CD4-positive, alpha-beta memory T cell (primary cell): ENCODE data around the gene ZNF335. TPM values are rescaled to one million over a fixed set of nuclear protein-coding genes. Genes with fewer than 3 reads are reported as not detected.
A peak's percentile ranks its signal among the peaks of the same experiment; 100 is the strongest.

ENCODE experiments used
- CTCF ChIA-PET: fragments of 350-600 bp; sonication (Branson Sonifier 250); formaldehyde crosslinking; loops from one replicate; lab custom pipeline; 2021; ENCODE audit warnings: inconsistent platforms; ENCODE audit not compliant: partially characterized antibody; lab: Charles Lee
- POLR2A ChIA-PET: fragments of 350-600 bp; sonication (Branson Sonifier 250); formaldehyde crosslinking; loops from one replicate; lab custom pipeline; 2021; ENCODE audit not compliant: partially characterized antibody; lab: Charles Lee
- DNase-seq, 5 donors: peaks; one replicate each; pipeline versions ENCODE4 v3.0.0 to v3.0.0-alpha.2; 2020 to 2022; ENCODE audit warnings: mixed read lengths in 1 of 5
- H3K27ac ChIP-seq: one replicate; pipeline ENCODE4 v1.7.0; 2013; ENCODE audit warnings: low read depth, low read length
- H3K27me3 ChIP-seq: 2 replicates; pipeline ENCODE4 v1.7.0; 2013; ENCODE audit warnings: mild to moderate bottlenecking, low read length, moderate library complexity; ENCODE audit not compliant: insufficient read depth
- H3K36me3 ChIP-seq: 2 replicates; pipeline ENCODE4 v1.7.0; 2013; ENCODE audit warnings: mild to moderate bottlenecking, low read length, moderate library complexity; ENCODE audit not compliant: insufficient read depth
- H3K4me1 ChIP-seq: 2 replicates; pipeline ENCODE4 v1.7.0; 2013; ENCODE audit warnings: mild to moderate bottlenecking, low read length, moderate library complexity; ENCODE audit not compliant: insufficient read depth
- H3K4me3 ChIP-seq, 2 donors: one replicate each; pipeline ENCODE4 v1.7.0; 2013; ENCODE audit warnings: low read length in 2 of 2, mild to moderate bottlenecking in 1 of 2
- H3K9me3 ChIP-seq, 2 donors: one replicate each; pipeline ENCODE4 v1.7.0; 2013; ENCODE audit warnings: low read length in 2 of 2, control low read depth in 1 of 2; ENCODE audit not compliant: control insufficient read depth in 1 of 2
- H3K27ac Mint-ChIP-seq, 7 donors: one replicate each; pipeline ENCODE4 v1.8.0; 2020 to 2021; ENCODE audit warnings: mixed read lengths in 7 of 7, mild to moderate bottlenecking in 6 of 7, inconsistent platforms in 3 of 7, moderate library complexity in 3 of 7
- H3K27me3 Mint-ChIP-seq, 2 donors: one replicate each; pipeline ENCODE4 v1.8.0; 2020 to 2021; ENCODE audit warnings: mixed read lengths in 2 of 2
- H3K36me3 Mint-ChIP-seq, 2 donors: one replicate each; pipeline ENCODE4 v1.8.0; 2020 to 2021; ENCODE audit warnings: mixed read lengths in 2 of 2, inconsistent platforms in 1 of 2, mild to moderate bottlenecking in 1 of 2
- H3K4me1 Mint-ChIP-seq, 4 donors: one replicate each; pipeline ENCODE4 v1.8.0; 2020 to 2021; ENCODE audit warnings: mixed read lengths in 4 of 4, mild to moderate bottlenecking in 1 of 4
- H3K4me3 Mint-ChIP-seq, 8 donors: one replicate each; pipeline ENCODE4 v1.8.0; 2020 to 2021; ENCODE audit warnings: mixed read lengths in 8 of 8, mild to moderate bottlenecking in 7 of 8, moderate library complexity in 6 of 8, inconsistent platforms in 3 of 8
- H3K9me3 Mint-ChIP-seq, 8 donors: one replicate each; pipeline ENCODE4 v1.8.0; 2020 to 2021; ENCODE audit warnings: mixed read lengths in 8 of 8, mild to moderate bottlenecking in 5 of 8, inconsistent platforms in 3 of 8, moderate library complexity in 1 of 8
- intact Hi-C: fragments of 100-400 bp; cut with micrococcal nuclease; formaldehyde crosslinking; loops from one replicate; pipeline ENCODE4 v1.15.1; 2023
- polyA plus RNA-seq, 2 donors: library from polyadenylated mRNA; unstranded; fragments of 300-500 nt; fragmentation: Illumina TruSeq; gene quantifications; one replicate each; pipeline ENCODE4 v1.2.3, GENCODE V29; 2021
- total RNA-seq, 2 experiments: library from RNA; stranded (reverse); gene quantifications; one replicate each; pipeline ENCODE4 v1.2.3, GENCODE V29; 2021

ZNF335 gene
- total and polyA plus RNA-seq, 4 experiments from 2014 or later: 6.4 to 63.2 (median 39.5) TPM

- Mint-ChIP-seq H3K9me3 (peaks cover 0 to 6% (median 1%) of the 10 kb centered on the region in 8 donors), H3K27ac (no peak overlapping the region), H3K27me3 (peaks cover 2 to 8% of the 10 kb centered on the region in 2 donors), H3K36me3 (peaks cover 0 to 7% of the 10 kb centered on the region in 2 donors), H3K4me1 (peaks cover 5 to 16% (median 9%) of the 10 kb centered on the region in 4 donors), H3K4me3 (no peak overlapping the region)
- POLR2A ChIA-PET: interaction anchor here (1.1 to 8.3 kb wide), 2 partner anchors 30 to 40 kb away, joined by 3 to 245 read pairs; partner anchors contain the start of gene PCIF1
- no peak overlapping the region for H3K27ac ChIP-seq
- no peaks in the 10 kb centered on the region for H3K27me3 ChIP-seq
- intact Hi-C loops: loop anchor here (10.0 kb wide), 1 partner anchor 1761 kb away; the partner anchor contains the start of gene OSER1
- no peak for DNase-seq
- CTCF ChIA-PET: interaction anchor here (1.0 to 2.0 kb wide), 2 partner anchors 11 to 28 kb away, joined by 3 to 11 read pairs; no protein-coding TSS in a partner anchor
- no peak overlapping the region for H3K4me3 ChIP-seq
- no peaks in the 10 kb centered on the region for H3K36me3 ChIP-seq
- H3K9me3 ChIP-seq: no peaks in the 10 kb centered on the region
- H3K4me1 ChIP-seq: peaks cover 8% of the 10 kb centered on the region
Observed at GRCh38 chr20:45975686-45976085, 3.7 kb upstream of the ZNF335 start.

- Histone ChIP-seq H3K9me3 (no peaks in the 10 kb centered on the region), H3K36me3 (no peaks in the 10 kb centered on the region), H3K27me3 (no peaks in the 10 kb centered on the region), H3K27ac (no peak overlapping the region), H3K4me3 (no peak overlapping the region), H3K4me1 (peaks cover 14% of the 10 kb centered on the region)
- POLR2A ChIA-PET: interaction anchor here (8.3 kb wide), 1 partner anchor 39 kb away, joined by 245 read pairs; the partner anchor contains the start of gene PCIF1
- Mint-ChIP-seq H3K9me3 (peaks cover 0 to 9% (median 1%) of the 10 kb centered on the region in 8 donors), H3K36me3 (peaks cover 0 to 11% of the 10 kb centered on the region in 2 donors), H3K27me3 (peaks cover 2 to 8% of the 10 kb centered on the region in 2 donors), H3K27ac (no peak overlapping the region), H3K4me1 (peaks cover 9 to 22% (median 15%) of the 10 kb centered on the region in 4 donors), H3K4me3 (no peak overlapping the region)
- intact Hi-C loops: loop anchor here (5.0 to 10.0 kb wide), 3 partner anchors 37 to 1760 kb away; partner anchors contain the start of genes DNTTIP1, OSER1 and WFDC3
- no peak for DNase-seq
- CTCF ChIA-PET: interaction anchor here (1.0 to 2.0 kb wide), 4 partner anchors 12 to 41 kb away, joined by 3 to 11 read pairs (median 4); no protein-coding TSS in a partner anchor
Observed at GRCh38 chr20:45974896-45975565, 3.0 kb upstream of the ZNF335 start.

GRCh38 chr20:45972500-45973183, 639 bp upstream of the ZNF335 start:
- Histone ChIP-seq H3K4me1 (peaks cover 30% of the 10 kb centered on the region), H3K4me3 (peak overlapping the region; percentile 79 to 97), H3K27me3 (no peaks in the 10 kb centered on the region), H3K27ac (peak overlapping the region; percentile 100), H3K9me3 (no peaks in the 10 kb centered on the region), H3K36me3 (peaks cover 19% of the 10 kb centered on the region)
- ChIA-PET CTCF (interaction anchor here (0.8 to 4.8 kb wide), 7 partner anchors 9 to 173 kb away, joined by 3 to 91 read pairs (median 10); partner anchors contain the start of gene PCIF1), POLR2A (interaction anchor here (0.6 to 8.4 kb wide), 24 partner anchors 10 to 609 kb away, joined by 3 to 245 read pairs (median 10); partner anchors contain the start of genes ACOT8, CTSA, DNTTIP1 and ELMO2)
- DNase-seq: no peak
- H3K4me1 Mint-ChIP-seq: peaks cover 14 to 33% (median 22%) of the 10 kb centered on the region in 4 donors
- intact Hi-C loops: loop anchor here (1.0 to 10.0 kb wide), 8 partner anchors 38 to 1758 kb away; partner anchors contain the start of genes ACOT8, CTSA, DNTTIP1 and ELMO2
- H3K4me3 Mint-ChIP-seq: peak overlapping the region; percentile 91 to 99 (median 95)
- peaks cover 0 to 31% of the 10 kb centered on the region in 2 donors for H3K36me3 Mint-ChIP-seq
- H3K27ac Mint-ChIP-seq: peak overlapping the region; percentile 99 to 100 (median 100)
- peaks cover 0 to 9% (median 1%) of the 10 kb centered on the region in 8 donors for H3K9me3 Mint-ChIP-seq
- peaks cover 2 to 8% of the 10 kb centered on the region in 2 donors for H3K27me3 Mint-ChIP-seq

GRCh38 chr20:45971425-45971674, 653 bp downstream of the ZNF335 start:
- peaks cover 2 to 8% of the 10 kb centered on the region in 2 donors for H3K27me3 Mint-ChIP-seq
- DNase-seq: peak in 1 of 5 donors; percentile 72
- Histone ChIP-seq H3K27me3 (no peaks in the 10 kb centered on the region), H3K27ac (peak overlapping the region; percentile 100), H3K36me3 (peaks cover 29% of the 10 kb centered on the region), H3K4me1 (peaks cover 30% of the 10 kb centered on the region), H3K4me3 (peak overlapping the region; percentile 79 to 97), H3K9me3 (no peaks in the 10 kb centered on the region)
- H3K4me3 Mint-ChIP-seq: peak overlapping the region; percentile 91 to 99 (median 95)
- peaks cover 0 to 9% (median 1%) of the 10 kb centered on the region in 8 donors for H3K9me3 Mint-ChIP-seq
- peaks cover 4 to 40% of the 10 kb centered on the region in 2 donors for H3K36me3 Mint-ChIP-seq
- intact Hi-C loops: loop anchor here (1.0 to 10.0 kb wide), 5 partner anchors 41 to 1757 kb away; partner anchors contain the start of genes DNTTIP1, OSER1, UBE2C and WFDC3
- peaks cover 14 to 33% (median 22%) of the 10 kb centered on the region in 4 donors for H3K4me1 Mint-ChIP-seq
- peak overlapping the region; percentile 92 to 100 (median 100) for H3K27ac Mint-ChIP-seq
- POLR2A ChIA-PET: interaction anchor here (0.8 to 8.4 kb wide), 21 partner anchors 9 to 608 kb away, joined by 3 to 245 read pairs (median 12); partner anchors contain the start of genes ACOT8, CTSA, DNTTIP1 and ELMO2
- CTCF ChIA-PET: interaction anchor here (1.0 to 4.8 kb wide), 16 partner anchors 11 to 180 kb away, joined by 3 to 91 read pairs (median 8); partner anchors contain the start of genes DNTTIP1, PCIF1 and WFDC3

GRCh38 chr20:45970646-45971424, 1.2 kb downstream of the ZNF335 start:
- DNase-seq: peak in 4 of 5 donors; percentile 36 to 59 (median 40)
- ChIA-PET POLR2A (interaction anchor here (0.6 to 8.4 kb wide), 22 partner anchors 9 to 607 kb away, joined by 3 to 245 read pairs (median 10); partner anchors contain the start of genes ACOT8, CTSA, DNTTIP1 and ELMO2), CTCF (interaction anchor here (1.0 to 4.8 kb wide), 32 partner anchors 11 to 181 kb away, joined by 3 to 91 read pairs (median 4); partner anchors contain the start of genes DNTTIP1, PCIF1, SNX21 and WFDC3)
- Histone ChIP-seq H3K27ac (peak overlapping the region; percentile 100), H3K9me3 (no peaks in the 10 kb centered on the region), H3K4me1 (peaks cover 30% of the 10 kb centered on the region), H3K27me3 (no peaks in the 10 kb centered on the region), H3K36me3 (peaks cover 31% of the 10 kb centered on the region), H3K4me3 (peak overlapping the region; percentile 79 to 97)
- intact Hi-C loops: loop anchor here (1.0 to 10.0 kb wide), 5 partner anchors 41 to 1756 kb away; partner anchors contain the start of genes DNTTIP1, OSER1, UBE2C and WFDC3
- Mint-ChIP-seq H3K27me3 (peaks cover 2 to 8% of the 10 kb centered on the region in 2 donors), H3K27ac (peak overlapping the region; percentile 92 to 100 (median 100)), H3K36me3 (peaks cover 6 to 43% of the 10 kb centered on the region in 2 donors), H3K4me1 (peaks cover 14 to 33% (median 22%) of the 10 kb centered on the region in 4 donors), H3K9me3 (peaks cover 0 to 9% (median 1%) of the 10 kb centered on the region in 8 donors), H3K4me3 (peak overlapping the region; percentile 91 to 99 (median 95))
